Neural cell (in vitro differentiated cells): Measurements from ENCODE around the gene AHSP.

Experiments
- CTCF ChIP-seq: fragments of 450-650 bp; IDR thresholded peaks from 2 replicates; pipeline ENCODE4 v1.5.1; 2014; ENCODE audit warnings: antibody characterized with exemption, mild to moderate bottlenecking, moderate library complexity; ENCODE audit not compliant: poor library complexity, severe bottlenecking
- EP300 ChIP-seq: fragments of 450-650 bp; conservative IDR thresholded peaks from 2 replicates; pipeline ENCODE4 v1.6.1; 2014; ENCODE audit warnings: antibody characterized with exemption, mild to moderate bottlenecking, moderate library complexity; ENCODE audit not compliant: poor library complexity, severe bottlenecking
- POLR2AphosphoS5 ChIP-seq: IDR thresholded peaks from 2 replicates; pipeline ENCODE4 v1.6.1; 2012

GRCh38 chr16:31535737-31536136 is 8.0 kb downstream of the AHSP start:
- no peak for TF ChIP-seq EP300
- no peak for TF ChIP-seq CTCF
- no peak for TF ChIP-seq POLR2AphosphoS5
